ENCODE data around the gene ZNF44. TPM values are rescaled to one million over a fixed set of nuclear protein-coding genes. Genes with fewer than 3 reads are reported as not detected.

Gene ZNF44
- total and polyA plus RNA-seq, 2 experiments from 2014 or later: 4.1 to 4.3 TPM

- no peak for DNase-seq (ENCODE audit: low spot score)
- TF ChIP-seq, protein P1, sequence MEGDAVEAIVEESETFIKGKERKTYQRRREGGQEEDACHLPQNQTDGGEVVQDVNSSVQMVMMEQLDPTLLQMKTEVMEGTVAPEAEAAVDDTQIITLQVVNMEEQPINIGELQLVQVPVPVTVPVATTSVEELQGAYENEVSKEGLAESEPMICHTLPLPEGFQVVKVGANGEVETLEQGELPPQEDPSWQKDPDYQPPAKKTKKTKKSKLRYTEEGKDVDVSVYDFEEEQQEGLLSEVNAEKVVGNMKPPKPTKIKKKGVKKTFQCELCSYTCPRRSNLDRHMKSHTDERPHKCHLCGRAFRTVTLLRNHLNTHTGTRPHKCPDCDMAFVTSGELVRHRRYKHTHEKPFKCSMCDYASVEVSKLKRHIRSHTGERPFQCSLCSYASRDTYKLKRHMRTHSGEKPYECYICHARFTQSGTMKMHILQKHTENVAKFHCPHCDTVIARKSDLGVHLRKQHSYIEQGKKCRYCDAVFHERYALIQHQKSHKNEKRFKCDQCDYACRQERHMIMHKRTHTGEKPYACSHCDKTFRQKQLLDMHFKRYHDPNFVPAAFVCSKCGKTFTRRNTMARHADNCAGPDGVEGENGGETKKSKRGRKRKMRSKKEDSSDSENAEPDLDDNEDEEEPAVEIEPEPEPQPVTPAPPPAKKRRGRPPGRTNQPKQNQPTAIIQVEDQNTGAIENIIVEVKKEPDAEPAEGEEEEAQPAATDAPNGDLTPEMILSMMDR (conservative IDR thresholded peaks at IDR 0.05; ENCODE audit: low read depth in 2 of 2): no peak
- no peak for TF ChIP-seq POLR2AphosphoS5 (IDR thresholded peaks at IDR 0.05; ENCODE audit: low read depth)
- TF ChIP-seq JUNB (IDR thresholded peaks at IDR 0.05; ENCODE audit: unreplicated experiment): no peak
- no peak for TF ChIP-seq ZNF114 (CRISPR knock-in tag; IDR thresholded peaks at IDR 0.05)
- no peak for TF ChIP-seq EZH2phosphoT487 (IDR thresholded peaks at IDR 0.05; ENCODE audit: unreplicated experiment)
- TF ChIP-seq STAT1 (IDR thresholded peaks at IDR 0.05; ENCODE audit: unreplicated experiment): no peak
- TF ChIP-seq, protein P2, sequence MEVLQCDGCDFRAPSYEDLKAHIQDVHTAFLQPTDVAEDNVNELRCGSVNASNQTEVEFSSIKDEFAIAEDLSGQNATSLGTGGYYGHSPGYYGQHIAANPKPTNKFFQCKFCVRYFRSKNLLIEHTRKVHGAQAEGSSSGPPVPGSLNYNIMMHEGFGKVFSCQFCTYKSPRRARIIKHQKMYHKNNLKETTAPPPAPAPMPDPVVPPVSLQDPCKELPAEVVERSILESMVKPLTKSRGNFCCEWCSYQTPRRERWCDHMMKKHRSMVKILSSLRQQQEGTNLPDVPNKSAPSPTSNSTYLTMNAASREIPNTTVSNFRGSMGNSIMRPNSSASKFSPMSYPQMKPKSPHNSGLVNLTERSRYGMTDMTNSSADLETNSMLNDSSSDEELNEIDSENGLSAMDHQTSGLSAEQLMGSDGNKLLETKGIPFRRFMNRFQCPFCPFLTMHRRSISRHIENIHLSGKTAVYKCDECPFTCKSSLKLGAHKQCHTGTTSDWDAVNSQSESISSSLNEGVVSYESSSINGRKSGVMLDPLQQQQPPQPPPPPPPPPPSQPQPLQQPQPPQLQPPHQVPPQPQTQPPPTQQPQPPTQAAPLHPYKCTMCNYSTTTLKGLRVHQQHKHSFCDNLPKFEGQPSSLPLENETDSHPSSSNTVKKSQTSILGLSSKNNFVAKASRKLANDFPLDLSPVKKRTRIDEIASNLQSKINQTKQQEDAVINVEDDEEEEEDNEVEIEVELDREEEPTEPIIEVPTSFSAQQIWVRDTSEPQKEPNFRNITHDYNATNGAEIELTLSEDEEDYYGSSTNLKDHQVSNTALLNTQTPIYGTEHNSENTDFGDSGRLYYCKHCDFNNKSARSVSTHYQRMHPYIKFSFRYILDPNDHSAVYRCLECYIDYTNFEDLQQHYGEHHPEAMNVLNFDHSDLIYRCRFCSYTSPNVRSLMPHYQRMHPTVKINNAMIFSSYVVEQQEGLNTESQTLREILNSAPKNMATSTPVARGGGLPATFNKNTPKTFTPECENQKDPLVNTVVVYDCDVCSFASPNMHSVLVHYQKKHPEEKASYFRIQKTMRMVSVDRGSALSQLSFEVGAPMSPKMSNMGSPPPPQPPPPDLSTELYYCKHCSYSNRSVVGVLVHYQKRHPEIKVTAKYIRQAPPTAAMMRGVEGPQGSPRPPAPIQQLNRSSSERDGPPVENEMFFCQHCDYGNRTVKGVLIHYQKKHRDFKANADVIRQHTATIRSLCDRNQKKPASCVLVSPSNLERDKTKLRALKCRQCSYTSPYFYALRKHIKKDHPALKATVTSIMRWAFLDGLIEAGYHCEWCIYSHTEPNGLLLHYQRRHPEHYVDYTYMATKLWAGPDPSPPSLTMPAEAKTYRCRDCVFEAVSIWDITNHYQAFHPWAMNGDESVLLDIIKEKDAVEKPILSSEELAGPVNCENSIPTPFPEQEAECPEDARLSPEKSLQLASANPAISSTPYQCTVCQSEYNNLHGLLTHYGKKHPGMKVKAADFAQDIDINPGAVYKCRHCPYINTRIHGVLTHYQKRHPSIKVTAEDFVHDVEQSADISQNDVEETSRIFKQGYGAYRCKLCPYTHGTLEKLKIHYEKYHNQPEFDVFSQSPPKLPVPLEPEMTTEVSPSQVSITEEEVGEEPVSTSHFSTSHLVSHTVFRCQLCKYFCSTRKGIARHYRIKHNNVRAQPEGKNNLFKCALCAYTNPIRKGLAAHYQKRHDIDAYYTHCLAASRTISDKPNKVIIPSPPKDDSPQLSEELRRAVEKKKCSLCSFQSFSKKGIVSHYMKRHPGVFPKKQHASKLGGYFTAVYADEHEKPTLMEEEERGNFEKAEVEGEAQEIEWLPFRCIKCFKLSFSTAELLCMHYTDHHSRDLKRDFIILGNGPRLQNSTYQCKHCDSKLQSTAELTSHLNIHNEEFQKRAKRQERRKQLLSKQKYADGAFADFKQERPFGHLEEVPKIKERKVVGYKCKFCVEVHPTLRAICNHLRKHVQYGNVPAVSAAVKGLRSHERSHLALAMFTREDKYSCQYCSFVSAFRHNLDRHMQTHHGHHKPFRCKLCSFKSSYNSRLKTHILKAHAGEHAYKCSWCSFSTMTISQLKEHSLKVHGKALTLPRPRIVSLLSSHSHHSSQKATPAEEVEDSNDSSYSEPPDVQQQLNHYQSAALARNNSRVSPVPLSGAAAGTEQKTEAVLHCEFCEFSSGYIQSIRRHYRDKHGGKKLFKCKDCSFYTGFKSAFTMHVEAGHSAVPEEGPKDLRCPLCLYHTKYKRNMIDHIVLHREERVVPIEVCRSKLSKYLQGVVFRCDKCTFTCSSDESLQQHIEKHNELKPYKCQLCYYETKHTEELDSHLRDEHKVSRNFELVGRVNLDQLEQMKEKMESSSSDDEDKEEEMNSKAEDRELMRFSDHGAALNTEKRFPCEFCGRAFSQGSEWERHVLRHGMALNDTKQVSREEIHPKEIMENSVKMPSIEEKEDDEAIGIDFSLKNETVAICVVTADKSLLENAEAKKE (CRISPR knock-in tag; IDR thresholded peaks at IDR 0.05): no peak
- TF ChIP-seq REST (IDR thresholded peaks at IDR 0.05; ENCODE audit: unreplicated experiment): no peak
- TF ChIP-seq NANOG (IDR thresholded peaks at IDR 0.05; ENCODE audit: borderline replicate concordance): no peak
- TF ChIP-seq EZH2 (IDR thresholded peaks at IDR 0.05; ENCODE audit: low read depth, unreplicated experiment): no peak
- no peak for TF ChIP-seq ZNF331 (CRISPR knock-in tag; IDR thresholded peaks at IDR 0.05; ENCODE audit: low read depth)
- TF ChIP-seq, protein P3, sequence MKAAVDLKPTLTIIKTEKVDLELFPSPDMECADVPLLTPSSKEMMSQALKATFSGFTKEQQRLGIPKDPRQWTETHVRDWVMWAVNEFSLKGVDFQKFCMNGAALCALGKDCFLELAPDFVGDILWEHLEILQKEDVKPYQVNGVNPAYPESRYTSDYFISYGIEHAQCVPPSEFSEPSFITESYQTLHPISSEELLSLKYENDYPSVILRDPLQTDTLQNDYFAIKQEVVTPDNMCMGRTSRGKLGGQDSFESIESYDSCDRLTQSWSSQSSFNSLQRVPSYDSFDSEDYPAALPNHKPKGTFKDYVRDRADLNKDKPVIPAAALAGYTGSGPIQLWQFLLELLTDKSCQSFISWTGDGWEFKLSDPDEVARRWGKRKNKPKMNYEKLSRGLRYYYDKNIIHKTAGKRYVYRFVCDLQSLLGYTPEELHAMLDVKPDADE (IDR thresholded peaks at IDR 0.05): no peak
- no peak for TF ChIP-seq CREB1 (CRISPR knock-in tag; IDR thresholded peaks at IDR 0.05; ENCODE audit: low read depth)
- Mint-ChIP-seq H3K36me3 (ENCODE audit: low read depth) (peaks cover 28% of the 10 kb centered on the region), H3K27me3 (ENCODE audit: insufficient read depth, low read depth, poor library complexity) (peaks cover 6% of the 10 kb centered on the region), H3K4me3 (no peak overlapping the region), H3K9me3 (peaks cover 85% of the 10 kb centered on the region), H3K27ac (no peak overlapping the region), H3K4me1 (no peaks in the 10 kb centered on the region)
- H3K79me2 ChIP-seq (replicated peaks; ENCODE audit: insufficient read depth): no peaks in the 10 kb centered on the region
- no peaks in the 10 kb centered on the region for H3F3A ChIP-seq (replicated peaks; ENCODE audit: low read depth)
- no peak overlapping the region for H2AFZ ChIP-seq
- H3K27ac ChIP-seq (ENCODE audit: low read depth): no peak overlapping the region
- H3K4me2 ChIP-seq: no peak overlapping the region
- no peak for ATAC-seq
- H3K4me1 ChIP-seq (ENCODE audit: insufficient read depth): peaks cover 7% of the 10 kb centered on the region
- no peaks in the 10 kb centered on the region for H3K9me2 ChIP-seq (ENCODE audit: insufficient read depth)
- H3K36me3 ChIP-seq (ENCODE audit: insufficient read depth): no peaks in the 10 kb centered on the region
- no peak overlapping the region for H3K4me3 ChIP-seq
- H3K27me3 ChIP-seq (ENCODE audit: insufficient read depth): peaks cover 13% of the 10 kb centered on the region
- no peaks in the 10 kb centered on the region for H4K20me1 ChIP-seq (replicated peaks; ENCODE audit: insufficient read depth)
These were observed 35.7 kb upstream of the ZNF44 start for GRCh38 chr19:12330340-12330739.

All from GM23338 (cell line).